HG03060 (cell line): Measurements from ENCODE around the gene CACNB1.
"Not testable (repeated sequence)": the region's sequence is repeated elsewhere in the genome, so short reads cannot be mapped to it uniquely, and the experiment has no call there.

Experiments used
- ATAC-seq: cut with Tn5 transposase; IDR thresholded peaks from one replicate; pipeline ENCODE4 v1.9.1; 2021; ENCODE audit warnings: low read depth, moderate number of reproducible peaks; ENCODE audit not compliant: unreplicated experiment

The CACNB1 gene

DNA sequence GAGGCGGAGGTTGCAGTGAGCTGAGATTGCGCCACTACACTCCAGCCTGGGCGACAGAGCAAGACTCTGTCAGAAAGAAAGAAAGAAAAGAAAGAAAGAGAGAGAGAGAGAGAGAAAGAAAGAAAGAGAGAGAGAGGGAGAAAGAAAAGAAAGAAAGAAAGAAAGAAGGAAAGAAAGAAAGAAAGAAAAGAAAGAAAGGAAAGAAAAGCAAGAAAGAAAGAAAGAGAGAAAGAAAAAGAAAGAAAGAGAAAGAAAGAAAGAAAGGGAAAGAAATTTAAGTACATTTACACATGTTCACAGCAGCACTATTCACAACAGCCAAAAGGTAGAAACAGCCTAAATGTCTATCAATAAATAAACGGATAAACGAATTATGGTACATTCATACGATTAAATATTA lies 67.9 kb downstream of the CACNB1 start:
- ATAC-seq: not testable (repeated sequence)

DNA sequence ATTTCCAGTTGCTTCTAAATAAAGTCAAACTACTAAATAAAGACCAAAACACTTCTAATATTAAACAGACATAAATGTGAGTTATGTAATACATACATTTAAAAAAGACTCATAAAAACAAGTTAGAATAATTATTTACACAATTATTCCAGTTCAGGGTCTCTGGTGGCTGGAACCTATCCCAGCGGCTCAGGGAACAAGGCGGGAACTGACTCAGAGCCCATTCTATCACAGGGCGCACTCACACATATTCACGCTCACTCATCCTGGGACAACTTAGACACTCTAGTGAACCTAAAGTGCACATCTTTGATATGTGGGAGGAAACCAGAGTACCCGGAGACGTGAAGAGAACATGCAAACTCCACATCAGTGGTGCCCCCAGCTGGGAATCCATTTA lies 71.0 kb downstream of the CACNB1 start:
- no peak for ATAC-seq

DNA sequence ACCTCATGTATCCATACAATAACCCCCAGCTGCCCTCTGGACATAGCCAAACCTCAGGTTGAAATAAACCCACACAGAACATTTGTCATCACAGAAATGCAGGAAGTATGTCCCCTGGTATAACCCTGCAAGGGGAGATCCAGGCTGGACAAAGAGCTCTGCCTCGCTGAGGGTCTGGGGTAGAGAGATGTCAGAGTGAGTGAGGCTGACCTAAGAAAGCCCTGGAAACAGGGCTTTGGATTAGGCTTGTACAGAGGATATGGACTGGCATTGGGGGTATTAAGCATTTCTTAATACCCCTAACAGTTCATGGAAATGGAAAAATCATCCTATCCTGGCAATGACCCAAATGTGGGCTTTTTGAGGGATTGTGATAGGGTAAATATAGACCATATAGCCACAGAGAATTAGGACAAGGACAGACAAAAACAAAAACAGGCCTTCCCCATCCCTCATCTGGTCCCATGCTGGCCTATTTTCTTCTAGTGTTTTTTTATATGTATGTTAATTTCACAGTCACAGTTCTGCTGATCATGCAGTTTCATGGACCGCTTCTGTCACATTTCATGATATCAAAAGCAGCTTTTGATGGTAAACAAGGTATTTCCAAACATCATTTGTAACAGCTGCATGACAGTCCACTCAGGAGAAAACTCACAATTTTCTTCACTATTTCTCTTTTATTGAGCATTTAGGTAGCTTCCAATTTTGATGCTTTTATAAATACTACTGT lies 72.2 kb downstream of the CACNB1 start:
- ATAC-seq: no peak

DNA sequence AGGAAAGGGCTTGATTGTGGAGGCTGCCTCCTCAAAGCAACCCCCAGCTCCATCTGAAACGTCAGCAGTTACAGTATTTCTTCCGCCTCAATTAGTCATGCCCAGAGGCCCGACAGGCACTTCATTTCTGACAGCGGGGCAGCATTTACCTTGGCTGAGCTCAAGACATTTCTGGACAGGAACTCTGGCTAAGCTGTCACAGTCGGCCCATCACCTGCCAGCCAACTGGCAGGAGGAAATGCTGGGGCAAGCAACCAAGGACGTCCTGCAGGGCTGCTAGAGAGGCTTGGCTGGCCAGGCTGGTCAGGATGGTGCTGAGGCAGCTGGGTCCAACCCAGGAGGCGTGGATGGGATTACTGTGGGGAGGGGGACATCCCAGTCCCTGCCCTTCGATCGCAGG lies 73.8 kb downstream of the CACNB1 start:
- no peak for ATAC-seq
